ACC112 (cell line): ENCODE measurements around the gene FAM90A1.
"Not testable (repeated sequence)": the region's sequence is repeated elsewhere in the genome, so short reads cannot be mapped to it uniquely, and the experiment has no call there.

ENCODE experiments used
- H2AFZ ChIP-seq: fragments of 200-600 bp; sonication (generic); one replicate; pipeline ENCODE4 v1.6.0; 2017; ENCODE audit warnings: antibody characterized with exemption, low read length; ENCODE audit not compliant: unreplicated experiment
- H3K27ac ChIP-seq: fragments of 200-600 bp; sonication (generic); 2 replicates; pipeline ENCODE4 v1.5.1; 2014; ENCODE audit warnings: low read depth, mild to moderate bottlenecking, antibody characterized with exemption, low read length, moderate library complexity
- H3K27me3 ChIP-seq: fragments of 200-600 bp; sonication (generic); 2 replicates; pipeline ENCODE4 v1.6.1; 2014; ENCODE audit warnings: mild to moderate bottlenecking, antibody characterized with exemption, low read length, moderate library complexity, mixed read lengths; ENCODE audit not compliant: insufficient read depth
- H3K36me3 ChIP-seq: fragments of 200-600 bp; sonication (generic); 2 replicates; pipeline ENCODE4 v1.6.1; 2016; ENCODE audit warnings: mild to moderate bottlenecking, antibody characterized with exemption, low read length, moderate library complexity, mixed read lengths; ENCODE audit not compliant: insufficient read depth
- H3K4me1 ChIP-seq: fragments of 200-600 bp; sonication (generic); one replicate; pipeline ENCODE4 v1.6.1; 2016; ENCODE audit warnings: low read length, mixed read lengths; ENCODE audit not compliant: insufficient read depth, unreplicated experiment, control insufficient read depth
- H3K4me3 ChIP-seq: fragments of 200-600 bp; sonication (generic); 2 replicates; pipeline ENCODE4 v1.5.1; 2014; ENCODE audit warnings: mild to moderate bottlenecking, low read depth, low read length
- H3K79me2 ChIP-seq: fragments of 200-600 bp; sonication (generic); one replicate; pipeline ENCODE4 v1.6.0; 2016; ENCODE audit warnings: low read length; ENCODE audit not compliant: control insufficient read depth, unreplicated experiment, insufficient read depth

Gene FAM90A1

GRCh38 chr12:8218711-8219382 is 8.6 kb downstream of the FAM90A1 start:
- not testable (repeated sequence) for H3K36me3 ChIP-seq

GRCh38 chr12:8197685-8198308 is 29.6 kb downstream of the FAM90A1 start:
- H2AFZ ChIP-seq, H3K27me3 ChIP-seq, H3K27ac ChIP-seq, H3K4me3 ChIP-seq, H3K36me3 ChIP-seq, H3K4me1 ChIP-seq, H3K79me2 ChIP-seq: not testable (repeated sequence)

More at GRCh38 chr12:8218711-8219382, 8.6 kb downstream of the FAM90A1 start:
- H3K27ac ChIP-seq, H3K4me1 ChIP-seq, H3K79me2 ChIP-seq, H3K4me3 ChIP-seq, H3K27me3 ChIP-seq, H2AFZ ChIP-seq: not testable (repeated sequence)

DNA sequence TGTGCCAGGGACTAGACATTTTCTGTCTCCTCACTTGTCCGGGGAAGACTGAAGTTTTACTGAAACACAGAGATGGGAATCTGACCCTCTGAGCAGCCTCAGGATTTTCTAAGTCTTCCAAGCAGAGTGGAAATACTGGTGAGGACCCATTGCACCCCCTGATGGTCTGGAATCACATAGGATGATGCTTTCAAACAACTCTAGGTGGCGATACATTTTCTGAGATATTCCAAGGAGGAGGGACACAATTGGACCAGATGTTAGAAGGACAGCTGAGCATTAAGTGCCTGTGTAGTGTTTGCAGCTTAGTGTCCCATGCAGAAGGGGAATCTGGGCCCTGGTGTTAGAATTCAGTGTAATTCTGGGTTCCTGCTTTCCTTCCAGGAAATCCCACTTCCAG is 39.3 kb downstream of the FAM90A1 start:
- H3K36me3 ChIP-seq, H3K79me2 ChIP-seq, H3K27me3 ChIP-seq, H3K27ac ChIP-seq, H2AFZ ChIP-seq, H3K4me1 ChIP-seq, H3K4me3 ChIP-seq: not testable (repeated sequence)

DNA sequence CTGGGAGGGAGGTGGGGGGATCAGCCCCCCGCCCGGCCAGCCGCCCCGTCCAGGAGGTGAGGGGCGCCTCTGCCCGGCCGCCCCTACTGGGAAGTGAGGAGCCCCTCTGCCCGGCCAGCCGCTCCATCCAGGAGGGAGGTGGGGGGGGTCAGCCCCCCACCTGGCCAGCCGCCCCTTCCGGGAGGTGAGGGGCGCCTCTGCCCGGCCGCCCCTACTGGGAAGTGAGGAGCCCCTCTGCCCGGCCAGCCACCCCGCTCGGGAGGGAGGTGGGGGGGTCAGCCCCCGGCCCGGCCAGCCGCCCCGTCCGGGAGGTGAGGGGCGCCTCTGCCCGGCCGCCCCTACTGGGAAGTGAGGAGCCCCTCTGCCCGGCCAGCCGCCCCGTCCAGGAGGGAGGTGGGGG is 43.2 kb downstream of the FAM90A1 start:
- H3K27ac ChIP-seq, H3K27me3 ChIP-seq, H3K79me2 ChIP-seq, H3K4me3 ChIP-seq, H3K36me3 ChIP-seq, H2AFZ ChIP-seq, H3K4me1 ChIP-seq: not testable (repeated sequence)

- H3K27ac ChIP-seq, H3K4me1 ChIP-seq, H3K27me3 ChIP-seq, H3K36me3 ChIP-seq, H2AFZ ChIP-seq, H3K4me3 ChIP-seq, H3K79me2 ChIP-seq: not testable (repeated sequence)
These were observed 44.1 kb downstream of the FAM90A1 start for GRCh38 chr12:8183346-8183745.

GRCh38 chr12:8182923-8183322 is 44.5 kb downstream of the FAM90A1 start:
- H3K36me3 ChIP-seq, H3K4me3 ChIP-seq, H3K27ac ChIP-seq, H2AFZ ChIP-seq, H3K27me3 ChIP-seq, H3K4me1 ChIP-seq, H3K79me2 ChIP-seq: not testable (repeated sequence)

DNA sequence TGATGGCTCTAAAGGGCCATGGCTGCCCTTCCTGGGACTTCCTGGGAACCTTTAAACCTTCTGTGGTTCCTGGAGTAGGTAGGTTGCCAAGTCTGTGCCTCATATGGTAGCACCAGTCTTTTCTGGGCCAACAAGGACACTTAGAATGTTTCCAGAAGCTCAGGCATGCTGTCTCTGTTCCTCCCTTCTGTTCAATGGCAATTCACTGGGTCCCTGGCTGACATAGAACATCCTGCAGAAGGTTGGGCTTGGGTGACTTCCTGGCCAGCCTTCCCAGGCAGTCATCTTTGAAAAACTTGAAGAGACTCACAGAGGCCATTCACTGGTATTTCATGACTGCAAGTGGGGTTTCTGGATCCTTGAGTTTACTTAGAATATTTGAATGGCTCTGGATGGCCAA is 46.1 kb downstream of the FAM90A1 start:
- not testable (repeated sequence) for H3K36me3 ChIP-seq, H3K4me1 ChIP-seq, H2AFZ ChIP-seq, H3K27ac ChIP-seq, H3K27me3 ChIP-seq, H3K79me2 ChIP-seq
- peak overlapping the region; percentile 84 for H3K4me3 ChIP-seq

DNA sequence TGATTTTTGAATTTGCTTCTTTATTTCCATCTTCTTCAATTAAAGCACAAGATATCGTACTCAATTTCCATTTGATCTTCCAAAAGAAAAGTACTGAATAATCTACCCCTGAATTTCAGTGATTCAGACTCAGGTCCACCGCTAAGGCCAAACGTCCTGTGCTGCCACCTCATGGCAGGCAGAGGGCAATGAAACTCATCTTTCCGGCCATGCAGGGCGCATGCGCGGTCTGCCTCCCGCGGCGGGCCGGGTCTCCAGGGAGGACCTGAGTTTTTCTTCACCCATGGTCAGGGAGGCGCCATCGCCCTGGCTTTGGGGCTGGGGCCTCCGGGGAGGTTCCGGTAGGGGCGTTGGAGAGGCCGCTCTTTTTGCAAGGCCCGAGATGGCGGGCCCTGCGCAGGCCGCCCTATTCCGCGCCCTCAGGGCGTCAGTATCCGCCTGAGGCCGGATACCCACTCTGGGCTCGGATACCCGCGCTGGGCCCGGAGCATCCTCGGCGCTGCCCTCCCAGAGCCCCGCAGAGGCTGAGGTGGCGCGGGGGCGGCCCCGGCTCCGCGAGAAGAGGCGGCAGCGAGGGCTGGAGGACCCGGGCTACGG is 47.3 kb downstream of the FAM90A1 start:
- H3K27ac ChIP-seq = not testable (repeated sequence)

DNA sequence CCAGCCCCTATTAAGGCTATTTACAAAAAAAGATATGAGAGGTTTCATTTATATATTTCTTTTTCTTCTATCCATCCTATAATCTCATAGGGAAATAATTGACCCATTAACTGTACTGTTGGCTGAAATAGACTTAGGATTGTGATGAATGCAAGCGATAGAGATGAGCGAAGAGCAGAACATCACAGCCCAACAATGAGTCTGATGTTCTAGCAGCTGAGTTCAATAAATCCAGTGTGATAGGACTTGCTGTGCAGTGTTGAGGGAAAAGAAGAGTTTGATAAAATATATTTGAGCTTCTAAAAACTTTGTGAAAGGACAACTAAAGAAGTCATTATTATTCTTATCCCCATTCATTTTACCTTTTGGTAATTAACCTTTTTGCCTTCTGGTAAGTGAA is 54.5 kb downstream of the FAM90A1 start:
- H3K27ac ChIP-seq, H2AFZ ChIP-seq, H3K4me1 ChIP-seq, H3K27me3 ChIP-seq, H3K79me2 ChIP-seq, H3K4me3 ChIP-seq, H3K36me3 ChIP-seq: not testable (repeated sequence)

More for the DNA sequence above, 47.3 kb downstream of the FAM90A1 start:
- not testable (repeated sequence) for H3K79me2 ChIP-seq, H3K4me1 ChIP-seq, H3K27me3 ChIP-seq, H2AFZ ChIP-seq, H3K36me3 ChIP-seq
- peak overlapping the region; percentile 84 for H3K4me3 ChIP-seq
